ENCODE results near the gene TCF7L2. TPM values are rescaled to one million over a fixed set of nuclear protein-coding genes. Genes with fewer than 3 reads are reported as not detected.

TCF7L2 gene
- total RNA-seq (2013) = 8.6 TPM
- polyA plus RNA-seq = 10 to 100 TPM in 1 of 3 donors, 1 to 10 TPM in 2; 2.1 to 23.5 (median 6.1) TPM
- polyA minus RNA-seq = 15.1 and 18.3 TPM in 2 replicates
- 18.2 to 66.0 (median 29.8) reads per million in 11 experiments for total RNA-seq

DNA sequence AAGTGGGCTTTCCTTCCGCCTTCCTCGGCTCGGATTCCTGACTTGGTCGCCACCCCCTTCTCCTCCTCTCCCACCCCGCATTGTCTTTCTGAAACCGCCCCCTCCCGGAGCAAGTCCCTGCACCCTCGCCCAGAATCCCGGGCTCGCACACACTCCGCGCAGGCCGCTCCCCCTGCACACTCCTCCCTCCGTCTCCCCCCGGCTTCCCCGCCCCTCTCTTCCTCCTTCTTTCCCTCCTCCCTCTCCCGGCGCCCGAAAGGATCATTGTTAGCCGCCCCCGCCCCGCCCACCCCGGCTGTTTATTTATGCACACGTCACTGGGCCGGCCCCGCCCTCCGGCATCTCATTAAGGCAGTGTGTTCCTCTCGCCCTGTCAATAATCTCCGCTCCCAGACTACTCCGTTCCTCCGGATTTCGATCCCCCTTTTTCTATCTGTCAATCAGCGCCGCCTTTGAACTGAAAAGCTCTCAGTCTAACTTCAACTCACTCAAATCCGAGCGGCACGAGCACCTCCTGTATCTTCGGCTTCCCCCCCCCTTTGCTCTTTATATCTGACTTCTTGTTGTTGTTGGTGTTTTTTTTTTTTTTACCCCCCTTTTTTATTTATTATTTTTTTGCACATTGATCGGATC lies at the start of gene TCF7L2:
Gene TCF7L2 (plus strand): TSS at position 373 of the 633 bp plus-strand sequence. CDS start 510 bp downstream, outside the sequence.
- Histone ChIP-seq H3K27me3 (ENCODE audit: control insufficient read depth in 2 of 2, insufficient read depth in 2 of 2, low read length in 2 of 2) (peaks cover 12 to 22% of the 10 kb centered on the region in 2 donors), H3K9me3 (replicated peaks in 1 of 2; ENCODE audit: control insufficient read depth in 1 of 2, insufficient read depth in 1 of 2, low read length in 2 of 2) (no peaks in the 10 kb centered on the region), H3K36me3 (replicated peaks in 1 of 2; ENCODE audit: control insufficient read depth in 1 of 2, insufficient read depth in 2 of 2, low read length in 2 of 2) (peaks cover 0 to 6% of the 10 kb centered on the region in 2 donors), H2AFZ (ENCODE audit: insufficient read depth, low read depth, low read length, poor library complexity, severe bottlenecking) (peak within 1 kb of the TSS; percentile 72), H3K4me3 (replicated peaks in 1 of 3; ENCODE audit: low read depth in 2 of 3, low read length in 3 of 3) (peak within 1 kb of the TSS; percentile 87 to 100 (median 88)), H3K9ac (ENCODE audit: insufficient read depth, low read length, poor library complexity, severe bottlenecking) (peak within 1 kb of the TSS; percentile 87), H3K4me2 (replicated peaks; ENCODE audit: extremely low read depth, low read length, poor library complexity, severe bottlenecking) (peak within 1 kb of the TSS; percentile 85), H3K4me1 (ENCODE audit: control insufficient read depth in 1 of 2, insufficient read depth in 2 of 2, low read length in 2 of 2) (peaks cover 31 to 41% of the 10 kb centered on the region in 2 donors), H3K27ac (ENCODE audit: low read depth in 1 of 2, low read length in 2 of 2) (peak within 1 kb of the TSS; percentile 58 to 80), H4K20me1 (ENCODE audit: insufficient read depth, low read length) (peaks cover 34% of the 10 kb centered on the region), H3K79me2 (ENCODE audit: insufficient read depth, low read length) (peaks cover 33% of the 10 kb centered on the region)
- Mint-ChIP-seq H3K4me3 (peak within 1 kb of the TSS; percentile 99), H3K36me3 (peaks cover 14% of the 10 kb centered on the region in 2 donors), H3K4me1 (peaks cover 41% of the 10 kb centered on the region), H3K27me3 (ENCODE audit: low read depth in 3 of 3) (peaks cover 16 to 28% (median 22%) of the 10 kb centered on the region in 3 donors), H3K9me3 (peaks cover 0 to 3% (median 0%) of the 10 kb centered on the region in 7 donors), H3K27ac (peak within 1 kb of the TSS; percentile 91 to 99 (median 98))
- WGBS (ENCODE audit: insufficient coverage) = under 1% methylated on average over 31 of the region's 39 CpGs
- intact Hi-C loops (cut with micrococcal nuclease) = loop anchor here (2.0 to 10.0 kb wide), 7 partner anchors 75 to 432 kb away; no protein-coding TSS in a partner anchor
- no peak for TF ChIP-seq CTCF (IDR thresholded peaks at IDR 0.05)
- peak; percentile 87 to 90 (median 90) for DNase-seq

DNA sequence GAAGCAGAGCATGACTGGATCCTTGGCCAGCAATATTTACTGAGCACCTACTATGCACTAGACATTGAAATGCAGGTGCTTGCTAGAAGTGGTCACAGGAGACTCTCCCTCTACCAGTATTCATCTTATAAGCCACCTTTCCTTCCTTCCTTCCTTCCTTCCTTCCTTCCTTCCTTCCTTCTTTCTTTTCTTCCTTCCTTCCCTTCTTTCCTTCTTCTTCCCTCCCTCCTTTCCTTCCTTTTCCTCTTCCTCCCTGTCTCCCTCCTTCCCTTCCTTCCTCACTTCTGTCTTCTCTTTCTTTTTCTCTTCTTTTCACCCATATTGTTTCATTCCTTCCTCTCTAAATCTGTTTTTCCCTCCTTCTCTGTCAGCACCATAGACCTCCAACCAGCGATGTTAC lies 47.3 kb upstream of the TCF7L2 start:
- intact Hi-C loops (cut with micrococcal nuclease) = no loop called here
- H3K4me2 ChIP-seq (replicated peaks; ENCODE audit: extremely low read depth, low read length, poor library complexity, severe bottlenecking) = no peak overlapping the region
- H3K4me3 Mint-ChIP-seq = peak overlapping the region in 1 of 2 donors; percentile 27
- no peaks in the 10 kb centered on the region for H3K79me2 ChIP-seq (ENCODE audit: insufficient read depth, low read length)
- H4K20me1 ChIP-seq (ENCODE audit: insufficient read depth, low read length) = no peaks in the 10 kb centered on the region
- no peaks in the 10 kb centered on the region for H3K9me3 ChIP-seq (replicated peaks in 1 of 2; ENCODE audit: control insufficient read depth in 1 of 2, insufficient read depth in 1 of 2, low read length in 2 of 2)
- peaks cover 0 to 8% (median 5%) of the 10 kb centered on the region in 3 donors for H3K27me3 Mint-ChIP-seq (ENCODE audit: low read depth in 3 of 3)
- TF ChIP-seq CTCF (IDR thresholded peaks at IDR 0.05) = no peak
- H3K27ac Mint-ChIP-seq = peak overlapping the region in 1 of 7 donors; percentile 80
- H3K9ac ChIP-seq (ENCODE audit: insufficient read depth, low read length, poor library complexity, severe bottlenecking) = no peak overlapping the region
- peaks cover 4% of the 10 kb centered on the region in 2 donors for H3K4me1 ChIP-seq (ENCODE audit: control insufficient read depth in 1 of 2, insufficient read depth in 2 of 2, low read length in 2 of 2)
- no peak overlapping the region for H2AFZ ChIP-seq (ENCODE audit: insufficient read depth, low read depth, low read length, poor library complexity, severe bottlenecking)
- no peaks in the 10 kb centered on the region for H3K36me3 Mint-ChIP-seq
- peaks cover 0 to 3% (median 2%) of the 10 kb centered on the region in 7 donors for H3K9me3 Mint-ChIP-seq
- no peaks in the 10 kb centered on the region for H3K27me3 ChIP-seq (ENCODE audit: control insufficient read depth in 2 of 2, insufficient read depth in 2 of 2, low read length in 2 of 2)
- H3K36me3 ChIP-seq (replicated peaks in 1 of 2; ENCODE audit: control insufficient read depth in 1 of 2, insufficient read depth in 2 of 2, low read length in 2 of 2) = no peaks in the 10 kb centered on the region
- no peak overlapping the region for H3K27ac ChIP-seq (ENCODE audit: low read depth in 1 of 2, low read length in 2 of 2)
- no CpG with 5 or more reads among the region's 1 CpG for WGBS (ENCODE audit: insufficient coverage)
- H3K4me1 Mint-ChIP-seq = peaks cover 18% of the 10 kb centered on the region
- no peak for DNase-seq
- H3K4me3 ChIP-seq (replicated peaks in 1 of 3; ENCODE audit: low read depth in 2 of 3, low read length in 3 of 3) = no peak overlapping the region
